HUES64 (cell line): ENCODE results near the gene DCAF8L1.
"Not testable (repeated sequence)": the region's sequence is repeated elsewhere in the genome, so short reads cannot be mapped to it uniquely, and the experiment has no call there.

Experiments
- H3K27ac ChIP-seq: 2 replicates; pipeline ENCODE4 v1.7.0; 2013; ENCODE audit warnings: low read depth, low read length, inconsistent platforms
- H3K27me3 ChIP-seq: 2 replicates; pipeline ENCODE4 v1.6.1; 2013; ENCODE audit warnings: mild to moderate bottlenecking, low read length; ENCODE audit not compliant: insufficient read depth
- H3K36me3 ChIP-seq: 2 replicates; pipeline ENCODE4 v1.6.1; 2013; ENCODE audit warnings: mild to moderate bottlenecking, low read length; ENCODE audit not compliant: insufficient read depth
- H3K4me1 ChIP-seq: 2 replicates; pipeline ENCODE4 v1.6.1; 2013; ENCODE audit warnings: mild to moderate bottlenecking, low read length, moderate library complexity; ENCODE audit not compliant: insufficient read depth
- H3K4me3 ChIP-seq: 2 replicates; pipeline ENCODE4 v1.5.1; 2013; ENCODE audit warnings: mild to moderate bottlenecking, low read length, moderate library complexity
- H3K9ac ChIP-seq: 2 replicates; pipeline ENCODE4 v1.6.1; 2013; ENCODE audit warnings: mild to moderate bottlenecking, low read depth, low read length
- H3K9me3 ChIP-seq: 2 replicates; pipeline ENCODE4 v1.6.1; 2013; ENCODE audit warnings: low read depth, low read length; ENCODE audit not compliant: insufficient read depth
- whole genome bisulfite sequencing: fragments of 150-250, 120-280 bp; methylation state at CpG from one replicate; pipeline ENCODE4 v1.1.7; 2013; ENCODE audit warnings: missing lambda C conversion rate; 5-methylcytosine and 5-hydroxymethylcytosine counted together

The DCAF8L1 gene

GRCh38 chrX:27968878-27969277 lies 12.4 kb downstream of the DCAF8L1 start:
- Histone ChIP-seq H3K36me3 (no peaks in the 10 kb centered on the region), H3K9ac (no peak overlapping the region), H3K27me3 (no peaks in the 10 kb centered on the region), H3K27ac (no peak overlapping the region), H3K9me3 (no peaks in the 10 kb centered on the region), H3K4me1 (no peaks in the 10 kb centered on the region), H3K4me3 (no peak overlapping the region)
- WGBS: 78% methylated on average over 1 of the region's 2 CpGs

GRCh38 chrX:27968352-27968751 lies 12.9 kb downstream of the DCAF8L1 start:
- Histone ChIP-seq H3K4me3 (no peak overlapping the region), H3K9ac (no peak overlapping the region), H3K36me3 (no peaks in the 10 kb centered on the region), H3K27me3 (no peaks in the 10 kb centered on the region), H3K27ac (no peak overlapping the region), H3K4me1 (no peaks in the 10 kb centered on the region), H3K9me3 (no peaks in the 10 kb centered on the region)
- 88% methylated on average over 2 of the region's 2 CpGs for WGBS

- H3K4me3 ChIP-seq: no peak overlapping the region
- H3K36me3 ChIP-seq: no peaks in the 10 kb centered on the region
- no peaks in the 10 kb centered on the region for H3K4me1 ChIP-seq
- H3K27ac ChIP-seq: no peak overlapping the region
- H3K27me3 ChIP-seq: no peaks in the 10 kb centered on the region
- 100% methylated on average over 1 of the region's 1 CpG for WGBS
- no peak overlapping the region for H3K9ac ChIP-seq
- no peaks in the 10 kb centered on the region for H3K9me3 ChIP-seq
Measured at GRCh38 chrX:27966955-27967354, 14.3 kb downstream of the DCAF8L1 start.

- Histone ChIP-seq H3K9ac (no peak overlapping the region), H3K4me1 (no peaks in the 10 kb centered on the region), H3K4me3 (no peak overlapping the region), H3K27me3 (no peaks in the 10 kb centered on the region), H3K9me3 (no peaks in the 10 kb centered on the region), H3K36me3 (no peaks in the 10 kb centered on the region), H3K27ac (no peak overlapping the region)
- no CpG with 5 or more reads among the region's 1 CpG for WGBS
Measured at GRCh38 chrX:27966492-27966891, 14.8 kb downstream of the DCAF8L1 start.

- H3K9me3 ChIP-seq, H3K36me3 ChIP-seq, H3K4me3 ChIP-seq, H3K27me3 ChIP-seq, H3K4me1 ChIP-seq, H3K27ac ChIP-seq, H3K9ac ChIP-seq: not testable (repeated sequence)
- 93% methylated on average over 5 of the region's 5 CpGs for WGBS
Measured at GRCh38 chrX:27965348-27965747, 15.9 kb downstream of the DCAF8L1 start.

- Histone ChIP-seq H3K4me1 (no peaks in the 10 kb centered on the region), H3K36me3 (no peaks in the 10 kb centered on the region), H3K4me3 (no peak overlapping the region), H3K27ac (no peak overlapping the region), H3K27me3 (no peaks in the 10 kb centered on the region), H3K9ac (no peak overlapping the region), H3K9me3 (no peaks in the 10 kb centered on the region)
- 93% methylated on average over 1 of the region's 1 CpG for WGBS
Measured at GRCh38 chrX:27964432-27964831, 16.8 kb downstream of the DCAF8L1 start.

- WGBS: 95% methylated on average over 5 of the region's 5 CpGs
- H3K36me3 ChIP-seq, H3K4me1 ChIP-seq, H3K9me3 ChIP-seq, H3K27ac ChIP-seq, H3K27me3 ChIP-seq, H3K4me3 ChIP-seq, H3K9ac ChIP-seq: not testable (repeated sequence)
Measured at GRCh38 chrX:27960410-27960809, 20.8 kb downstream of the DCAF8L1 start.

GRCh38 chrX:27953171-27953570 lies 28.1 kb downstream of the DCAF8L1 start:
- H3K9me3 ChIP-seq: no peaks in the 10 kb centered on the region
- WGBS: no CpG with 5 or more reads among the region's 1 CpG
- no peak overlapping the region for H3K4me3 ChIP-seq
- no peak overlapping the region for H3K9ac ChIP-seq
- H3K4me1 ChIP-seq: no peaks in the 10 kb centered on the region
- H3K27me3 ChIP-seq: no peaks in the 10 kb centered on the region
- H3K36me3 ChIP-seq: no peaks in the 10 kb centered on the region
- H3K27ac ChIP-seq: no peak overlapping the region

GRCh38 chrX:27933361-27933760 lies 47.9 kb downstream of the DCAF8L1 start:
- H3K27ac ChIP-seq: no peak overlapping the region
- H3K4me3 ChIP-seq: no peak overlapping the region
- 100% methylated on average over 1 of the region's 4 CpGs for WGBS
- H3K9me3 ChIP-seq: no peaks in the 10 kb centered on the region
- H3K36me3 ChIP-seq: no peaks in the 10 kb centered on the region
- H3K27me3 ChIP-seq: no peaks in the 10 kb centered on the region
- no peaks in the 10 kb centered on the region for H3K4me1 ChIP-seq
- no peak overlapping the region for H3K9ac ChIP-seq
